IMR-90 (cell line): ENCODE data around the gene CWC22. TPM values are rescaled to one million over a fixed set of nuclear protein-coding genes. Genes with fewer than 3 reads are reported as not detected.

Experiments
- ATAC-seq: fragments of 200-7000 bp; cut with Tn5 transposase; 2 replicates; pipeline ENCODE4 v1.9.1; 2020; ENCODE audit warnings: low read depth, mild to moderate bottlenecking, moderate library complexity
- BruUV-seq: library from RNA; stranded (reverse); fragments of 400-500 nt; replicated peaks from 2 replicates; lab custom pipeline; 2021; lab: Mats Ljungman, UMichigan
- CTCF ChIA-PET: fragments of 300-600 bp; formaldehyde crosslinking; extraction: SDS; loops from one replicate; lab custom pipeline; 2021; ENCODE audit warnings: antibody characterized with exemption; lab: Yijun Ruan, JAX
- POLR2A ChIA-PET: fragments of 300-600 bp; sonication (Branson Sonifier 250); formaldehyde crosslinking; loops from one replicate; lab custom pipeline; 2022; ENCODE audit warnings: antibody characterized with exemption; ENCODE audit not compliant: unreplicated experiment; lab: Charles Lee
- DNase-seq: peaks from one replicate; pipeline ENCODE4 v3.0.0; 2013
- H2AFZ ChIP-seq: replicated peaks from 2 replicates; pipeline ENCODE3; 2013; ENCODE audit warnings: low read length, mild to moderate bottlenecking; ENCODE audit not compliant: poor library complexity
- H2AK5ac ChIP-seq: 2 replicates; pipeline ENCODE4 v1.6.1; 2013; ENCODE audit warnings: low read depth, low read length, inconsistent platforms
- H2AK9ac ChIP-seq: replicated peaks from 2 replicates; pipeline ENCODE3; 2013; ENCODE audit warnings: mild to moderate bottlenecking, low read depth, low read length, moderate library complexity; ENCODE audit not compliant: poor library complexity
- H2BK120ac ChIP-seq: 2 replicates; pipeline ENCODE4 v1.6.1; 2013; ENCODE audit warnings: low read depth, low read length, inconsistent platforms
- H2BK15ac ChIP-seq: 3 replicates; pipeline ENCODE4 v1.6.1; 2013; ENCODE audit warnings: low read depth, low read length, inconsistent platforms
- H2BK20ac ChIP-seq: 2 replicates; pipeline ENCODE4 v1.6.1; 2013; ENCODE audit warnings: low read depth, mild to moderate bottlenecking, inconsistent platforms, low read length, moderate library complexity
- H2BK5ac ChIP-seq: 2 replicates; pipeline ENCODE4 v1.6.1; 2013; ENCODE audit warnings: mild to moderate bottlenecking, low read depth, low read length, inconsistent platforms; ENCODE audit not compliant: poor library complexity, severe bottlenecking
- H3K14ac ChIP-seq: replicated peaks from 2 replicates; pipeline ENCODE4 v1.6.1; 2013; ENCODE audit warnings: low read depth, low read length, inconsistent platforms
- H3K18ac ChIP-seq: 2 replicates; pipeline ENCODE4 v1.6.1; 2013; ENCODE audit warnings: low read depth, low read length, control low read depth
- H3K23ac ChIP-seq: 2 replicates; pipeline ENCODE4 v1.6.1; 2013; ENCODE audit warnings: low read depth, low read length, inconsistent platforms
- H3K27ac ChIP-seq: 2 replicates; pipeline ENCODE4 v1.5.1; 2013; ENCODE audit warnings: mild to moderate bottlenecking, control low read depth, low read length; ENCODE audit not compliant: insufficient read depth
- H3K27me3 ChIP-seq: 2 replicates; pipeline ENCODE4 v1.6.1; 2013; ENCODE audit warnings: low read length; ENCODE audit not compliant: control insufficient read depth, insufficient read depth
- H3K36me3 ChIP-seq: 2 replicates; pipeline ENCODE4 v1.6.1; 2013; ENCODE audit warnings: low read length, mixed read lengths; ENCODE audit not compliant: control insufficient read depth, insufficient read depth
- H3K4ac ChIP-seq: 2 replicates; pipeline ENCODE4 v1.6.1; 2013; ENCODE audit warnings: low read depth, low read length, inconsistent platforms
- H3K4me1 ChIP-seq: 2 replicates; pipeline ENCODE4 v1.6.1; 2013; ENCODE audit warnings: low read length, mixed read lengths; ENCODE audit not compliant: control insufficient read depth, insufficient read depth
- H3K4me2 ChIP-seq: 2 replicates; pipeline ENCODE4 v1.6.1; 2013; ENCODE audit warnings: low read depth, mild to moderate bottlenecking, control low read depth, low read length, moderate library complexity
- H3K4me3 ChIP-seq: 2 replicates; pipeline ENCODE4 v1.5.1; 2013; ENCODE audit warnings: low read depth, mild to moderate bottlenecking, control low read depth, low read length, moderate library complexity; ENCODE audit not compliant: insufficient read depth
- H3K56ac ChIP-seq: 2 replicates; pipeline ENCODE4 v1.6.1; 2013; ENCODE audit warnings: low read length, inconsistent platforms; ENCODE audit not compliant: insufficient read depth; ENCODE audit errors: extremely low read depth
- H3K79me1 ChIP-seq, 2 experiments: 2 replicates each; pipeline ENCODE4 v1.6.1; 2013; ENCODE audit warnings: low read length in 2 of 2, inconsistent platforms in 1 of 2, low read depth in 1 of 2
- H3K9ac ChIP-seq: 2 replicates; pipeline ENCODE4 v1.6.1; 2013; ENCODE audit warnings: low read depth, low read length, control low read depth
- H3K9me1 ChIP-seq: 2 replicates; pipeline ENCODE4 v1.6.1; 2013; ENCODE audit warnings: low read length, inconsistent platforms; ENCODE audit not compliant: insufficient read depth
- H3K9me3 ChIP-seq: 2 replicates; pipeline ENCODE4 v1.6.1; 2013; ENCODE audit warnings: low read length; ENCODE audit not compliant: control insufficient read depth, insufficient read depth
- H4K20me1 ChIP-seq: 2 replicates; pipeline ENCODE4 v1.6.1; 2013; ENCODE audit warnings: low read length, inconsistent platforms; ENCODE audit not compliant: insufficient read depth
- H4K5ac ChIP-seq: 2 replicates; pipeline ENCODE4 v1.6.1; 2013; ENCODE audit warnings: mild to moderate bottlenecking, low read depth, low read length, control low read depth
- H4K8ac ChIP-seq, 2 experiments: 2 replicates each; pipeline ENCODE4 v1.6.1; 2013; ENCODE audit warnings: low read depth in 2 of 2, low read length in 2 of 2, control low read depth in 1 of 2, inconsistent platforms in 1 of 2
- H4K91ac ChIP-seq: 2 replicates; pipeline ENCODE4 v1.6.1; 2013; ENCODE audit warnings: low read depth, low read length, inconsistent platforms; ENCODE audit not compliant: insufficient read depth
- BHLHE40 ChIP-seq: fragments of 150-350 bp; IDR thresholded peaks from 2 replicates; pipeline ENCODE4 v1.6.1; 2016; ENCODE audit warnings: mild to moderate bottlenecking, low read depth, low read length
- CEBPB ChIP-seq: IDR thresholded peaks from 2 replicates; pipeline ENCODE4 v1.6.1; 2012; ENCODE audit warnings: low read depth, low read length, improper control_type of control experiment
- CHD1 ChIP-seq: IDR thresholded peaks from 2 replicates; pipeline ENCODE4 v1.6.1; 2012; ENCODE audit warnings: low read depth, low read length, improper control_type of control experiment
- CTCF ChIP-seq: conservative IDR thresholded peaks from 2 replicates; pipeline ENCODE4 v1.5.1; 2012; ENCODE audit warnings: mild to moderate bottlenecking, low read depth, low read length, improper control_type of control experiment
- ELK1 ChIP-seq: fragments of 150-350 bp; IDR thresholded peaks from 2 replicates; pipeline ENCODE4 v1.6.1; 2016; ENCODE audit warnings: low read depth, mild to moderate bottlenecking, low read length, moderate library complexity, borderline replicate concordance
- FOS ChIP-seq: fragments of 150-350 bp; IDR thresholded peaks from 2 replicates; pipeline ENCODE4 v1.6.1; 2016; ENCODE audit warnings: low read depth, low read length
- MAFK ChIP-seq: IDR thresholded peaks from 2 replicates; pipeline ENCODE4 v1.6.1; 2012; ENCODE audit warnings: low read depth, low read length, improper control_type of control experiment
- MAZ ChIP-seq: IDR thresholded peaks from 2 replicates; pipeline ENCODE4 v1.6.1; 2012; ENCODE audit warnings: low read depth, mild to moderate bottlenecking, low read length, improper control_type of control experiment, moderate library complexity, borderline replicate concordance
- MXI1 ChIP-seq: IDR thresholded peaks from 2 replicates; pipeline ENCODE4 v1.6.1; 2012; ENCODE audit warnings: low read depth, mild to moderate bottlenecking, low read length, moderate library complexity, borderline replicate concordance
- NFE2L2 ChIP-seq: fragments of 150-350 bp; IDR thresholded peaks from 2 replicates; pipeline ENCODE4 v1.6.1; 2016; ENCODE audit warnings: low read depth, mild to moderate bottlenecking, low read length
- RAD21 ChIP-seq: IDR thresholded peaks from 2 replicates; pipeline ENCODE4 v1.6.1; 2012; ENCODE audit warnings: low read length, improper control_type of control experiment
- RCOR1 ChIP-seq: IDR thresholded peaks from 2 replicates; pipeline ENCODE4 v1.6.1; 2012; ENCODE audit warnings: mild to moderate bottlenecking, low read length, improper control_type of control experiment; ENCODE audit not compliant: insufficient replicate concordance
- RFX5 ChIP-seq: IDR thresholded peaks from 2 replicates; pipeline ENCODE4 v1.8.0; 2012; ENCODE audit warnings: low read depth, mild to moderate bottlenecking, low read length, moderate library complexity
- SMC3 ChIP-seq: fragments of 150-350 bp; IDR thresholded peaks from 2 replicates; pipeline ENCODE4 v1.6.1; 2016; ENCODE audit warnings: low read depth, mild to moderate bottlenecking, antibody characterized with exemption, low read length, moderate library complexity
- USF2 ChIP-seq: fragments of 150-350 bp; IDR thresholded peaks from 2 replicates; pipeline ENCODE4 v1.6.1; 2017; ENCODE audit warnings: mild to moderate bottlenecking, antibody characterized with exemption, low read length, low read depth
- WGBS, 2 experiments: methylation state at CpG; one replicate each; pipeline versions ENCODE4 v1.1.5 to v1.1.7; 2013; ENCODE audit warnings: missing lambda C conversion rate in 2 of 2; ENCODE audit not compliant: insufficient read length in 1 of 2; ENCODE audit errors: extremely low coverage in 2 of 2; 5-methylcytosine and 5-hydroxymethylcytosine counted together
- dilution Hi-C: fragments of 300-500 bp; cut with HindIII; formaldehyde crosslinking; loops from one replicate; pipeline ENCODE4 v1.14.3; 2018; ENCODE audit warnings: low sequenced_read_pairs; ENCODE audit not compliant: unreplicated experiment
- in situ Hi-C: fragments of 300-500 bp; cut with MboI; formaldehyde crosslinking; loops from 3 replicates; pipeline ENCODE4 v1.14.3; 2019; ENCODE audit warnings: low sequenced_read_pairs, inconsistent platforms, mixed read lengths
- intact Hi-C: fragments of 100-400 bp; cut with micrococcal nuclease; formaldehyde crosslinking; loops from 2 replicates; pipeline ENCODE4 v1.10.0; 2022
- polyA plus RNA-seq, 3 experiments: library from polyadenylated mRNA; depleted of rRNA; stranded (reverse); fragments of >200 nt; gene quantifications; 2 replicates each; pipeline ENCODE4 v1.2.3, GENCODE V29; 2012; ENCODE audit warnings: low replicate concordance in 1 of 3
- total RNA-seq: library from RNA; depleted of rRNA; stranded (reverse); fragments of >200 nt; gene quantifications from 2 replicates; pipeline ENCODE4 v1.2.3, GENCODE V29; 2012

Gene CWC22
- total and polyA plus RNA-seq, 2 of the 4 experiments (the other 2 are of a cell fraction) = 4.5 to 17.9 TPM

- dilution Hi-C loops (no loop called here), in situ Hi-C loops (no loop called here), intact Hi-C loops (no loop called here)
- ChIA-PET POLR2A (no interaction called here), CTCF (no interaction called here)
- Histone ChIP-seq H3K56ac (no peak overlapping the region), H2AFZ (no peak overlapping the region), H2AK5ac (no peak overlapping the region), H3K18ac (no peak overlapping the region), H4K20me1 (peaks cover 9% of the 10 kb centered on the region; the same call in 1 of the 2 replicates), H2BK15ac (no peak overlapping the region), H3K4ac (no peak overlapping the region), H3K4me2 (no peak overlapping the region), H3K9me3 (no peaks in the 10 kb centered on the region), H3K79me1 (peaks cover 17 to 21% of the 10 kb centered on the region in 2 experiments), H2BK20ac (no peak overlapping the region), H3K27me3 (no peaks in the 10 kb centered on the region), H3K23ac (no peak overlapping the region), H2AK9ac (no peak overlapping the region), H3K14ac (no peak overlapping the region), H4K91ac (no peak overlapping the region), H3K4me1 (no peaks in the 10 kb centered on the region), H2BK5ac (no peak overlapping the region), H3K36me3 (peaks cover 10% of the 10 kb centered on the region), H4K8ac (no peak overlapping the region), H3K4me3 (no peak overlapping the region), H4K5ac (no peak overlapping the region), H3K27ac (no peak overlapping the region), H3K9me1 (peaks cover 3% of the 10 kb centered on the region; the same call in 1 of the 2 replicates), H2BK120ac (no peak overlapping the region), H3K9ac (no peak overlapping the region)
- ATAC-seq = no peak; the same call in 1 of the 2 replicates
- TF ChIP-seq ELK1 (no peak), FOS (no peak), CTCF (no peak), MAFK (no peak), CEBPB (no peak), SMC3 (no peak), RFX5 (no peak), RCOR1 (no peak), CHD1 (no peak), MAZ (no peak), BHLHE40 (no peak), NFE2L2 (no peak), RAD21 (no peak), MXI1 (no peak), USF2 (no peak)
- no peak for DNase-seq
- no CpG with 5 or more reads among the region's 5 CpGs for WGBS, 2 experiments
- no TSS peak for BruUV-seq
These were observed 16.3 kb downstream of the CWC22 start for GRCh38 chr2:179990676-179991317.
